Dedifferentiated amniotic fluid mesenchymal stem cell (primary cell): ENCODE data around the gene TXNDC15.
A peak's percentile ranks its signal among the peaks of the same experiment; 100 is the strongest.
"Not testable (repeated sequence)": the region's sequence is repeated elsewhere in the genome, so short reads cannot be mapped to it uniquely, and the experiment has no call there.

Source experiments
- DNase-seq: peaks from one replicate; pipeline ENCODE4 v3.0.0-alpha.2; 2016; ENCODE audit errors: extremely low spot score

Gene TXNDC15, protein sequence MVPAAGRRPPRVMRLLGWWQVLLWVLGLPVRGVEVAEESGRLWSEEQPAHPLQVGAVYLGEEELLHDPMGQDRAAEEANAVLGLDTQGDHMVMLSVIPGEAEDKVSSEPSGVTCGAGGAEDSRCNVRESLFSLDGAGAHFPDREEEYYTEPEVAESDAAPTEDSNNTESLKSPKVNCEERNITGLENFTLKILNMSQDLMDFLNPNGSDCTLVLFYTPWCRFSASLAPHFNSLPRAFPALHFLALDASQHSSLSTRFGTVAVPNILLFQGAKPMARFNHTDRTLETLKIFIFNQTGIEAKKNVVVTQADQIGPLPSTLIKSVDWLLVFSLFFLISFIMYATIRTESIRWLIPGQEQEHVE

GRCh38 chr5:134873987-134874830 is at the start of gene TXNDC15:
TSS of gene TXNDC15 (plus strand) at chr5:134874371. CDS start at chr5:134874428, 57 bp downstream.
- peak; percentile 68 for DNase-seq

DNA sequence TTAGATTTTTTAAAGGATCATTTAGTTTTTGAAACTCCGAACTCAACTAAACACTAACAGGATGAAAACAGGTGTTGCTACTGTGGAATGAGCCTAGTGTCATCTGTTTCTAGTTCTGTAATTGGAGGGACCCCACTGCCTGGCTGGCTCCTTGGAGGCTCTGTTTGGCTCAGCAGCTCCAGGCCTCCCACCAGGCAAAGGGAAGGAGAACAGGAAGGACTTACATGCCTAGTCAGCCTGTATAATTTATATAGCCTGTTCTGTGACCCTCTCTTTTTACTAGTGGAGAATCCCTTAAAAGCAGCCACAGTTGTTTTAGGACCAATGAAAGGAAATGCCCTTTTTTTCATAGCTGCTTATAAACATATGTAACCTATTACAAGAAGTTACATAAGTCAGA is 49.5 kb upstream of the TXNDC15 start:
- DNase-seq = no peak

- no peak for DNase-seq
These were observed 49.0 kb upstream of the TXNDC15 start for GRCh38 chr5:134825212-134825611.

GRCh38 chr5:134833340-134834032 is 40.7 kb upstream of the TXNDC15 start:
- peak; percentile 66 for DNase-seq

- DNase-seq = no peak
These were observed 38.5 kb upstream of the TXNDC15 start for GRCh38 chr5:134835623-134836022.

- DNase-seq = no peak
These were observed 36.5 kb upstream of the TXNDC15 start for GRCh38 chr5:134837530-134838181.

GRCh38 chr5:134838361-134838760 is 35.8 kb upstream of the TXNDC15 start:
- not testable (repeated sequence) for DNase-seq

GRCh38 chr5:134840811-134841210 is 33.4 kb upstream of the TXNDC15 start:
- DNase-seq = no peak

GRCh38 chr5:134844252-134844651 is 29.9 kb upstream of the TXNDC15 start:
- no peak for DNase-seq

DNA sequence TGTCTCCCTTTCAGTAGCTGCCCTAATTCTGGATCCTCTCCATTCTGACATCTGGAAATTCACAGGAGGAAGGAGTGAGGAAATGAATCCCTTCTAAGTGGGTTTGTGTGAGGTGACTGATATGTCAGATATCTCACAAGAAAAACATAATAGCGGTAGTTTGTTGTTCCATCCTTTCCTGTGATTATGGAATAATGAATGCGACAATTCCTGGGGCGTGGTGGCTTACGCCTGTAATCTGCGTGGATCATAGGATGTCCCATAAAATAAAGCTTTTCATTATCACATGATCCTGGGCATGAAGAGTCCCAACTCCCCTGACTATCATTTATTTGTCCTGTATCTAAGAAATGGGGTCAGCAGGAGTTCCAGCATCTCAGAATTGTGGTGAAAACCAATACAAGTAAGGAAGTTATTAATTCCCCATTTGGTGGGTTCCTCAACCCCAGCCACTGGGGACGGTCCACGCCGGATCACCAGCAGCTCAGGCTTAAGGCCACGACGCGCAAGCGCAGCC is 28.8 kb upstream of the TXNDC15 start:
- DNase-seq = no peak

DNA sequence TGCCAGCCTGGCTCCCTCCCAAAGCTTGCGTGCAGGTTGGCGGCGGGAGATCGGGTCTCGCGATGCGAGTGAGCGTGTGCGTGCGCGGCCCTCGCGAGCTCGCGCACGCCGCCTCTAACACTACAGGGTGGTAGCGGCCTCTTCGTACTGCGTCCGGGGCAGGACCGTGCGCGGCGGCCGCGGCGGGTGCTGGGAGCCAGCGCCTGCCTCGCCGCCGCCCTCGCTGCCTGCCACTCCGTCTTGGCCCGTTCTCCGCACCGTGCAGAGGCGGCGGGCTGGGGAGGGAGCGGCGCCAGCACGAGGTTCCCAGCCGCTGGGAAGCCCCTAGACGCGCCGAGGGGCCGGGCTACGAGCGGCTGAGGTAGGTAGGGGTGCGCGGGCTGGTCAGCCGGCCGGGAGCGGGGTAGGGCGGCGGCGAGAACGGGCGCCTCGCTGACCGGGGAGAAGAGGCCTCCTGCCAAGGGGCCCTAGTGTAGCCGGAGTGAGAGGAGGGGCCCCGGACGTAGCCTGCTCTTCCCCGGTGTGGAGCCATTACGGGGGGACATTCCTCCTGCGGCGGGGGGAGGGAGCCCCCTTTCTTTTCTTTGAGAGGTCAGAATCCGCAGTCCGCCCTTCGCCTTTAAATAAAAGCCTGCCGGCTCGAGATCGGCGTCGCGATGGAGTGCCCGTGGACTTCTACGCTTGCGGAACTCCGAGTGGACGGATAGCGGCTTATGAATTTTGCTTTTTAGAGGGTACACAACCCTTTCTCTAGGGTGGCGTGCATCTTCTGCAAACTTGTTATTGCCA is 28.1 kb upstream of the TXNDC15 start, which contains the start of gene C5orf24:
Gene C5orf24 (plus strand): TSS at position 117 of the 789 bp plus-strand sequence. CDS start 8,933 bp downstream, outside the sequence.
- peak; percentile 92 for DNase-seq

DNA sequence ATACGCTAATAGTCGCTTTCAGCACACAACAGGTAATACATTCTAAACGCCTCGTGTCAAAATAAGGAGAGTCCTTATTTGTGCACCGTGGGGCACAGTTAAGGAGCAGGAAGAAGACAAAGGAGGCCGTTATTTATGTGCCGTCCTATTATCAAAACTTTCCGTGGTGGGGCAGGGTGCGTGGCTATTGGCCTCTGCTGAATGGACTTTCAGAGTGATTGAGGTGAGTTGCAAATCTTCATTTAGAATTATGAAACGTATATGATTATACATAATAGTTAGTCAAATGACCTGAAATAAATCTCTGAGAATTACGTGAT is 27.6 kb upstream of the TXNDC15 start:
- DNase-seq = no peak

DNA sequence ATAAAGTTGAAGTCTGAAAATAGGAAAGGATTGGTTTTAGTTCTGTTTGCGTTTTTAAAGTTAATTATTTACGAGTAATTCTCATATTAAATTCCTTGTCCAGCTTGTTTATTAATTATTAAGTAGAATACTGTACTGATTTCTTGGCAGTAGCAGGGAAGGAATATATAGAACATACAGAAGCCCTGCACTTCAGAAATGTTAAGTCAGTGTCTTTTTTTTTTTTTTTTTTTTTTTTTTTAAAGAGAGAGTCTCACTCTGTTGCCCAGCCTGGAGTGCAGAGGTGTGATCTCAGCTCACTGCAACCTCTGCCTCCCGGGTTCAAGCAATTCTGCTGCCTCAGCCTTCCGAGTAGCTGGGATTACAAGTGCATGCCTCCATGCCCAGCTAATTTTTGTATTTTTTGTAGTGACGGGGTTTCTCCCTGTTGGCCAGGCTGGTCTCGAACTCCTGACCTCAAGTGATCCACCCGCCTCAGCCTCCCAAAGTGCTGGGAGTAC is 24.7 kb upstream of the TXNDC15 start:
- not testable (repeated sequence) for DNase-seq

DNA sequence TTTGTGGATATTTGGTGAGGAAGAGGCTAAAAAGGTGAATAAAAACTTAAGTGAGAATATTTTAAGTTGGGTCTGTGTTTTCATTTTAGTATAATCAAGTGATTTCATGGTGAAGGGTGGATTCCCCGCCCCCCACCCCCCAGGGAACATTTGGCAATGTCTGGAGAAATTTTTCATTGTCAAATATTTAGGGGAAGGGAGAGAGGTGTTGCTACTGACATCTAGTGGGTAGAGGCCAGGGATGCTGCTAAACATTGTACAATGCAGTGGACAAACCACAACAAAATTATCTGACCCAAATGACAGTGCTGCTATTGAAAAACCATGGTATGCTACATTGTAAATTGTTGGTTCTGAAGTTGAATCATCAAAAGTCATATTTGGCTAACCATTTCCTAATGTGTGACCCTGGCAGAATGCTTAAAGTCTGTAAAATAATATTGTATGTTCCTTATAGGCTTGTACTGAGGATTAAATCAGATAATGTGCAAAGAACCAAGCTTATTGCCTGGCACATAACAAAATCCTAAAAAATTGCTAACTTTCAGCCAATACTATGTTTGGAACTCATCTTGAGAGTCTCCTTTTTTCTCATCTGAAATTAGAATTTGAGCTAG is 22.8 kb upstream of the TXNDC15 start:
- peak; percentile 52 for DNase-seq

- not testable (repeated sequence) for DNase-seq
These were observed 17.7 kb upstream of the TXNDC15 start for GRCh38 chr5:134856465-134856864.

- no peak for DNase-seq
These were observed 16.8 kb upstream of the TXNDC15 start for GRCh38 chr5:134857401-134857800.

DNA sequence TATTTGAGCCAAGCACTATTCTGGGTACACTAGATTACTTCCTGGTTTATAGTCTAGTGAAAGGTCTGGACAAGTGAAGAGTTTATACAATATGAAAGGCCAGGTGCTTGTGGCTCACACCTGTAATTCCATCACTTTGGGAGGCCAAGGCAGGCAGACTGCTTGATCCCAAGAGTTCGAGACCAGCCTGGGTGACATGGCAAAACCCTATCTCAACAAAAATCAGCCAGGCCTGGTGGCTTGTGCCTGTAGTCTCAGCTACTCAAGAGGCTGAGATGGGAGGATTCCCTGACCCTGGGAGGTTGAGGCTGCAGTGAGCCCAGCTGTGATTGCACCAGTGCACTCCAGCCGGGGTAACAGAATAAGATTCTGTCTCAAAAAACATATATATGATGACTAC is 9.5 kb upstream of the TXNDC15 start:
- DNase-seq = no peak

- no peak for DNase-seq
These were observed 677 bp upstream of the TXNDC15 start for GRCh38 chr5:134873494-134873893.

GRCh38 chr5:134874831-134875655 is 872 bp downstream of the TXNDC15 start:
- peak; percentile 67 for DNase-seq
